GM23338 (cell line): ENCODE data around the gene MEIOC. TPM values are rescaled to one million over a fixed set of nuclear protein-coding genes. Genes with fewer than 3 reads are reported as not detected.

Experiments
- ATAC-seq: fragments of 200-7000 bp; cut with Tn5 transposase; 3 replicates; pipeline ENCODE4 v1.9.1; 2020
- DNase-seq: peaks from one replicate; pipeline ENCODE4 v3.0.0-alpha.2; 2015; ENCODE audit warnings: low spot score
- H2AFZ ChIP-seq: fragments of 200-600 bp; sonication (generic); 2 replicates; pipeline ENCODE4 v1.8.0; 2016; ENCODE audit warnings: antibody characterized with exemption, mild to moderate bottlenecking, moderate library complexity
- H3F3A ChIP-seq: fragments of 200-600 bp; sonication (generic); replicated peaks from 2 replicates; pipeline ENCODE4 v1.8.0; 2017; ENCODE audit warnings: antibody characterized with exemption, mixed run types, low read depth
- H3K27ac ChIP-seq: fragments of 200-600 bp; sonication (generic); 2 replicates; pipeline ENCODE4 v1.6.1; 2016; ENCODE audit warnings: low read depth
- H3K27me3 ChIP-seq: fragments of 200-600 bp; sonication (generic); 2 replicates; pipeline ENCODE4 v1.8.0; 2016; ENCODE audit warnings: mild to moderate bottlenecking, mixed run types, moderate library complexity; ENCODE audit not compliant: insufficient read depth
- H3K36me3 ChIP-seq: fragments of 200-600 bp; sonication (generic); 2 replicates; pipeline ENCODE4 v1.8.0; 2016; ENCODE audit warnings: mild to moderate bottlenecking; ENCODE audit not compliant: insufficient read depth
- H3K4me1 ChIP-seq: fragments of 200-600 bp; sonication (generic); 2 replicates; pipeline ENCODE4 v1.8.0; 2016; ENCODE audit warnings: mild to moderate bottlenecking, moderate library complexity; ENCODE audit not compliant: insufficient read depth
- H3K4me2 ChIP-seq: fragments of 200-600 bp; sonication (generic); 2 replicates; pipeline ENCODE4 v1.7.1; 2017; ENCODE audit warnings: mixed run types
- H3K4me3 ChIP-seq: fragments of 200-600 bp; sonication (generic); 2 replicates; pipeline ENCODE4 v1.6.1; 2016; ENCODE audit warnings: mixed run types
- H3K79me2 ChIP-seq: fragments of 200-600 bp; sonication (generic); replicated peaks from 2 replicates; pipeline ENCODE4 v1.8.0; 2017; ENCODE audit warnings: mild to moderate bottlenecking; ENCODE audit not compliant: insufficient read depth
- H3K9me2 ChIP-seq: fragments of 200-600 bp; sonication (generic); 2 replicates; pipeline ENCODE4 v1.8.0; 2017; ENCODE audit not compliant: insufficient read depth
- H4K20me1 ChIP-seq: fragments of 200-600 bp; sonication (generic); replicated peaks from 2 replicates; pipeline ENCODE4 v1.8.0; 2017; ENCODE audit warnings: mild to moderate bottlenecking; ENCODE audit not compliant: insufficient read depth
- H3K27ac Mint-ChIP-seq: 2 replicates; pipeline ENCODE4 v1.8.0; 2020; ENCODE audit warnings: inconsistent platforms, mild to moderate bottlenecking, moderate library complexity, mixed read lengths
- H3K27me3 Mint-ChIP-seq: 3 replicates; pipeline ENCODE4 v1.8.0; 2022; ENCODE audit warnings: low read depth, mild to moderate bottlenecking, moderate library complexity, mixed read lengths, inconsistent platforms; ENCODE audit not compliant: insufficient read depth, poor library complexity
- H3K36me3 Mint-ChIP-seq: 3 replicates; pipeline ENCODE4 v1.8.0; 2021; ENCODE audit warnings: low read depth, mild to moderate bottlenecking, inconsistent platforms, moderate library complexity, mixed read lengths
- H3K4me1 Mint-ChIP-seq: 3 replicates; pipeline ENCODE4 v1.8.0; 2020; ENCODE audit warnings: mild to moderate bottlenecking, inconsistent platforms, mixed read lengths
- H3K4me3 Mint-ChIP-seq: 3 replicates; pipeline ENCODE4 v1.8.0; 2021; ENCODE audit warnings: moderate library complexity, mild to moderate bottlenecking, inconsistent platforms, mixed read lengths
- H3K9me3 Mint-ChIP-seq: 3 replicates; pipeline ENCODE4 v1.8.0; 2020; ENCODE audit warnings: moderate library complexity, mild to moderate bottlenecking, inconsistent platforms, mixed read lengths
- CREB1 ChIP-seq: fragments of 250-450 bp; sonication (Bioruptor Pico); IDR thresholded peaks from 2 replicates; pipeline ENCODE4 v1.5.0; 2020; ENCODE audit warnings: low read depth, mild to moderate bottlenecking, moderate library complexity
- CTCF ChIP-seq, 2 experiments: fragments of 200-600 bp in 1 of 2; sonication (generic) in 1 of 2; conservative IDR thresholded peaks; 2 replicates each; pipeline versions ENCODE4 v1.5.1 to v1.6.1; 2016 to 2017; ENCODE audit warnings: antibody characterized with exemption in 2 of 2, low read depth in 2 of 2, mild to moderate bottlenecking in 2 of 2, moderate library complexity in 1 of 2
- EZH2 ChIP-seq: fragments of 200-600 bp; sonication (generic); IDR thresholded peaks from one replicate; pipeline ENCODE4 v1.8.0; 2017; ENCODE audit warnings: antibody characterized with exemption, mild to moderate bottlenecking, low read depth; ENCODE audit not compliant: unreplicated experiment
- EZH2phosphoT487 ChIP-seq: fragments of 200-600 bp; sonication (generic); IDR thresholded peaks from one replicate; pipeline ENCODE4 v1.8.1; 2018; ENCODE audit warnings: antibody characterized with exemption; ENCODE audit not compliant: unreplicated experiment
- POLR2AphosphoS5 ChIP-seq: IDR thresholded peaks from 2 replicates; pipeline ENCODE4 v1.6.1; 2016; ENCODE audit warnings: antibody characterized with exemption, low read depth
- REST ChIP-seq: IDR thresholded peaks from one replicate; pipeline ENCODE4 v1.6.1; 2018; ENCODE audit warnings: antibody characterized with exemption; ENCODE audit not compliant: unreplicated experiment
- ZNF331 ChIP-seq: fragments of 250-450 bp; sonication (Bioruptor Pico); IDR thresholded peaks from 2 replicates; pipeline ENCODE4 v1.5.0; 2020; ENCODE audit warnings: low read depth, mild to moderate bottlenecking, moderate library complexity
- long read RNA-seq: library from polyadenylated mRNA; unstranded; transcript quantifications from one replicate; pipeline ENCODE4 v2.0.0, GENCODE V29; 2020; ENCODE audit not compliant: unreplicated experiment
- polyA plus RNA-seq: library from polyadenylated mRNA; unstranded; fragments of >200 nt; fragmentation: Nextera tagmentation; extraction: Ambion mirVana; gene quantifications from 2 replicates; pipeline ENCODE4 v1.2.1, GENCODE V29; 2016
- total RNA-seq: library from RNA; depleted of rRNA; stranded (reverse); fragments of >200 nt; shearing (Covaris generic); gene quantifications from 2 replicates; pipeline ENCODE4 v1.2.3, GENCODE V29; 2014; rRNA removed

The MEIOC gene
- total RNA-seq, result 17.2 and 23.8 TPM in 2 replicates
- 2.1 and 3.2 TPM in 2 replicates for polyA plus RNA-seq
- long read RNA-seq, partial matches to known transcripts, result 3 of 4 reads
- long read RNA-seq, other reads (novel, unspliced or antisense), result 1 of 4 reads

DNA sequence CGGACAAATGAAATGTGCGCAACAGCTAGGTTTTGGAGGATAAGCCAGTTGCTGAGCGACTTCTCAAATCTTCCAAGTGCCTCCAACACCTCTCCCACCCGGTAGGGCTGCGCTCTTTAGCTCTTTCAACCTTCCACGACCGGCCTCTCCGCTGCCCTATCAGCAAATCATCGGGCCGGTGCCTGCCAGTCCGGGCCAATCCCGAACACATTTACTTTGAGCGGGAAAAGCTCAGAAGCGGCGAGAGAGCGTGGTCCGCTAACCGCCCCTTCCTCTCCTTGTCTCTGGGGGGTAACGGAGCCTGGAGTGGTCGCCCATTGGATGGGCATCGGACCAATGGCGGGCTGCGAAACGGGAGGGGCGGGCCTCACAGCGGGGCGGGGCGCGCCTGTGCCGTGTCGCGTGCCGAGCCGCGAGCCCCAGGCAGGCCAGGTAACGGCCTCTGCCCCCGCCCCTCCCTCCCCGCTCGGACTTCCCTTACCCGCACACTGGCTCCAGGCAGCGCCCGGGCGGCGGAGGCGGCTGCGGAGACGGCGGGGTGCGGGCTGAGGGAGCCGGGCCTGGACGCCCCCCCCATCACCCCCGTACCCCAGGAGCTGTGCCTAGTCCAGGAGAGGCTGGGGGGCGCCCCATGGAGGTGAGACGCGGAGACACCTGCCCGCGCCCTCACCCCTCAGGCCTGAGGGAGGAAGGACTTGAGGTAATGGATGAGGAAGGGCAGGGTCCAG lies at the start of gene MEIOC:
TSS of gene MEIOC (plus strand) at position 486 of the 728 bp plus-strand sequence. CDS start at position 632, 146 bp downstream.
- peaks cover 8% of the 10 kb centered on the region for H3K36me3 Mint-ChIP-seq
- H3K27me3 Mint-ChIP-seq, result peaks cover 35% of the 10 kb centered on the region
- Histone ChIP-seq H3K36me3 (no peaks in the 10 kb centered on the region), H3K4me2 (peak within 1 kb of the TSS; percentile 74), H4K20me1 (no peaks in the 10 kb centered on the region), H3K4me3 (peak within 1 kb of the TSS; percentile 59), H2AFZ (peak within 1 kb of the TSS; percentile 61), H3K27ac (no peak within 1 kb of the TSS), H3K4me1 (no peaks in the 10 kb centered on the region), H3K9me2 (no peaks in the 10 kb centered on the region), H3K27me3 (peaks cover 62% of the 10 kb centered on the region), H3F3A (0 out of 2 replicates have a peak, but pooled peaks cover 3% of the 10 kb centered on the region), H3K79me2 (no peaks in the 10 kb centered on the region)
- ATAC-seq (peak; percentile 92), DNase-seq (peak; percentile 94)
- 0 out of 3 replicates have a peak, but pooled peaks cover 3% of the 10 kb centered on the region for H3K4me1 Mint-ChIP-seq
- peaks cover 18% of the 10 kb centered on the region; the same call in 2 of the 3 replicates for H3K9me3 Mint-ChIP-seq
- no peak within 1 kb of the TSS for H3K27ac Mint-ChIP-seq
- peak within 1 kb of the TSS; percentile 64 for H3K4me3 Mint-ChIP-seq
- TF ChIP-seq EZH2 (no peak), CREB1 (CRISPR knock-in tag) (0 out of 2 replicates have a peak, but pooled peaks have one; percentile 33), CTCF (conservative IDR thresholded peaks at IDR 0.05; ENCODE audit: low read depth in 2 of 2) (peak; percentile 19 to 35; a peak in 3 of 4 replicates), POLR2AphosphoS5 (peak; percentile 56), ZNF331 (CRISPR knock-in tag) (no peak)

DNA sequence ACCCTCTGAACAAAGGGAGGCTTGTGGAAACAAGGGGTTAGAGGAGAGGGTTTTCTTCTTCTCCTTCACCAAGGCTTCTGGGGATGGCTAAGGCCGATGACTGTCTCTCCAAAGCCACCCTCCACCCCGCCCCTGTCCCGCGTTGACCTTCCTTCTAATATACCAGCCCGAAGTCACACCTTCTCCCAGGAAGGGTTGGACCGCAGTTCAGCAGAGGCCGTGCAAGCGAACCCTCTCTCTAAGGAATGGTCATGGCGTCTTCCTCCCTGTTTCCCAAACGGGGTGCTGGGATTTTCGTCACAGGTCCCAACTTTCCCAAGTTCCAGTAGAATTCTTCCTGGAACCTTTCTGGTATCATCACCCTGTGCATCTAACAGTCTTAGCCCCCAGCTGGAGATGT lies 49.6 kb upstream of the MEIOC start:
- no peak for ATAC-seq
- TF ChIP-seq CTCF (conservative IDR thresholded peaks at IDR 0.05; ENCODE audit: low read depth in 2 of 2) (no peak), REST (no peak), EZH2phosphoT487 (no peak)

More for the DNA sequence above, 49.6 kb upstream of the MEIOC start:
- Histone ChIP-seq H3K9me2 (0 out of 2 replicates have a peak, but pooled peaks cover 3% of the 10 kb centered on the region), H3K79me2 (no peaks in the 10 kb centered on the region), H2AFZ (no peak overlapping the region), H3K27me3 (no peaks in the 10 kb centered on the region), H3K27ac (no peak overlapping the region), H4K20me1 (no peaks in the 10 kb centered on the region), H3K4me2 (no peak overlapping the region), H3K4me3 (no peak overlapping the region), H3F3A (no peaks in the 10 kb centered on the region), H3K4me1 (peaks cover 12% of the 10 kb centered on the region), H3K36me3 (no peaks in the 10 kb centered on the region)
- Mint-ChIP-seq H3K27me3 (peaks cover 6% of the 10 kb centered on the region), H3K9me3 (no peaks in the 10 kb centered on the region), H3K27ac (no peak overlapping the region), H3K4me1 (peaks cover 41% of the 10 kb centered on the region), H3K4me3 (no peak overlapping the region), H3K36me3 (no peaks in the 10 kb centered on the region; the same call in 2 of the 3 replicates)
- no peak for DNase-seq
